GM12878 (cell line): Measurements from ENCODE around the gene TNNC2. TPM values are rescaled to one million over a fixed set of nuclear protein-coding genes. Genes with fewer than 3 reads are reported as not detected.

Source experiments
- BACH1 ChIP-seq: fragments of 450-650 bp; IDR thresholded peaks from 2 replicates; pipeline ENCODE4 v1.6.1; 2017; ENCODE audit warnings: mild to moderate bottlenecking, borderline replicate concordance
- BMI1 ChIP-seq: fragments of 450-650 bp; IDR thresholded peaks from 2 replicates; pipeline ENCODE4 v1.6.1; 2016; ENCODE audit warnings: mild to moderate bottlenecking, moderate library complexity, borderline replicate concordance
- CEBPB ChIP-seq, 2 experiments: fragments of 150-350 bp in 1 of 2; IDR thresholded peaks; 2 replicates each; pipeline ENCODE4 v1.6.1; 2012 to 2014; ENCODE audit warnings: low read depth in 2 of 2, low read length in 2 of 2, borderline replicate concordance in 1 of 2, inconsistent platforms in 1 of 2
- CEBPZ ChIP-seq: fragments of 150-350 bp; IDR thresholded peaks from 2 replicates; pipeline ENCODE4 v1.6.1; 2016; ENCODE audit warnings: low read depth, low read length
- DPF2 ChIP-seq: fragments of 450-650 bp; IDR thresholded peaks from 2 replicates; pipeline ENCODE4 v1.6.1; 2017; ENCODE audit warnings: mild to moderate bottlenecking
- FOXM1 ChIP-seq: IDR thresholded peaks from 2 replicates; pipeline ENCODE4 v1.6.1; 2012; ENCODE audit warnings: low read depth, mild to moderate bottlenecking, inconsistent platforms, low read length, moderate library complexity
- GABPA ChIP-seq: IDR thresholded peaks from 2 replicates; pipeline ENCODE4 v1.6.1; 2014; ENCODE audit warnings: antibody characterized with exemption, low read depth, mild to moderate bottlenecking, inconsistent platforms
- HDAC2 ChIP-seq: fragments of 200-600 bp; sonication (generic); IDR thresholded peaks from 2 replicates; pipeline ENCODE4 v1.6.1; 2017
- IKZF2 ChIP-seq, 2 experiments: fragments of 450-650 bp; IDR thresholded peaks; 2 replicates each; pipeline ENCODE4 v1.6.1; 2017; ENCODE audit warnings: mild to moderate bottlenecking in 2 of 2, moderate library complexity in 2 of 2
- MTA2 ChIP-seq: fragments of 450-650 bp; IDR thresholded peaks from 2 replicates; pipeline ENCODE4 v1.6.1; 2016; ENCODE audit warnings: low read depth, mild to moderate bottlenecking, moderate library complexity
- MYB ChIP-seq: fragments of 150-350 bp; IDR thresholded peaks from 2 replicates; pipeline ENCODE4 v1.6.1; 2014; ENCODE audit warnings: mild to moderate bottlenecking, low read depth, low read length, borderline replicate concordance
- RAD21 ChIP-seq: IDR thresholded peaks from 2 replicates; pipeline ENCODE4 v1.6.1; 2011; ENCODE audit warnings: mild to moderate bottlenecking, low read depth, low read length, moderate library complexity; ENCODE audit not compliant: insufficient read depth
- RCOR1 ChIP-seq: conservative IDR thresholded peaks from 2 replicates; pipeline ENCODE4 v1.6.1; 2012; ENCODE audit warnings: low read depth, low read length, improper control_type of control experiment
- SIX5 ChIP-seq: IDR thresholded peaks from 2 replicates; pipeline ENCODE4 v1.6.1; 2011; ENCODE audit warnings: mild to moderate bottlenecking, low read depth, low read length, moderate library complexity; ENCODE audit not compliant: severe bottlenecking
- SMC3 ChIP-seq: IDR thresholded peaks from 2 replicates; pipeline ENCODE4 v1.6.1; 2011; ENCODE audit warnings: low read length, improper control_type of control experiment, borderline replicate concordance
- SRF ChIP-seq, 2 experiments: IDR thresholded peaks; 2 replicates each; pipeline ENCODE4 v1.6.1; 2011; ENCODE audit warnings: low read depth in 2 of 2, low read length in 2 of 2, mild to moderate bottlenecking in 1 of 2, moderate library complexity in 1 of 2
- YBX1 ChIP-seq: fragments of 450-650 bp; IDR thresholded peaks from 2 replicates; pipeline ENCODE4 v1.6.1; 2016; ENCODE audit warnings: antibody characterized with exemption
- YY1 ChIP-seq: IDR thresholded peaks from 2 replicates; pipeline ENCODE4 v1.6.1; 2011; ENCODE audit warnings: low read depth, mild to moderate bottlenecking, low read length
- ZBTB33 ChIP-seq: fragments of 450-650 bp; IDR thresholded peaks from 2 replicates; pipeline ENCODE4 v1.6.1; 2017; ENCODE audit warnings: mild to moderate bottlenecking
- ZNF217 ChIP-seq: fragments of 450-650 bp; IDR thresholded peaks from 2 replicates; pipeline ENCODE4 v1.6.1; 2017; ENCODE audit warnings: antibody characterized with exemption, mild to moderate bottlenecking
- ZNF24 ChIP-seq: fragments of 450-650 bp; IDR thresholded peaks from 2 replicates; pipeline ENCODE4 v1.6.1; 2017; ENCODE audit warnings: antibody characterized with exemption, mild to moderate bottlenecking
- ZNF592 ChIP-seq: fragments of 450-650 bp; IDR thresholded peaks from 2 replicates; pipeline ENCODE4 v1.6.1; 2017; ENCODE audit warnings: mild to moderate bottlenecking, moderate library complexity
- polyA plus RNA-seq, 11 experiments: library from polyadenylated mRNA; depleted of rRNA in 4 of 11; unstranded in 6 of 11; stranded (reverse) in 5 of 11; fragments of >200 nt; fragmentation: Nextera tagmentation in 4 of 11; fragmentation: Illumina TruSeq in 1 of 11; extraction: Ambion mirVana in 4 of 11; extraction: Trizol in 1 of 11; gene quantifications; 1 replicate in 1 of 11; 2 replicates in 10 of 11; pipeline versions ENCODE4 v1.2.1 to v1.2.3, GENCODE V29; 2011 to 2016; ENCODE audit warnings: inconsistent platforms in 2 of 11, missing spikeins in 2 of 11, low read depth in 1 of 11
- total RNA-seq, 4 experiments: library from RNA; depleted of rRNA in 3 of 4; stranded (reverse); fragments of >200 nt in 3 of 4; fragmentation: Illumina TruSeq in 1 of 4; extraction: Trizol in 1 of 4; gene quantifications; 2 replicates each; pipeline versions ENCODE4 v1.2.1 to v1.2.3, GENCODE V29; 2013 to 2021

The TNNC2 gene
- total and polyA plus RNA-seq, 10 of the 15 experiments (the other 5 are each of a cell fraction or from before 2014, with no cell fraction given): 0.37 TPM; not detected in 9

GRCh38 chr20:45812157-45813005 is 14.7 kb downstream of the TNNC2 start, which contains the start of gene UBE2C (continued):
- TF ChIP-seq RAD21 (no peak), BMI1 (no peak), MYB (no peak), ZBTB33 (no peak), ZNF592 (no peak), YY1 (0 out of 2 replicates have a peak, but pooled peaks have one; percentile 15), RCOR1 (no peak), GABPA (no peak), FOXM1 (peak; percentile 98), ZNF24 (no peak), CEBPB (IDR thresholded peaks at IDR 0.05; ENCODE audit: borderline replicate concordance in 1 of 2, low read depth in 2 of 2, low read length in 2 of 2) (no peak), MTA2 (no peak), YBX1 (no peak), IKZF2 (IDR thresholded peaks at IDR 0.05) (no peak; a peak in 2 of 4 replicates), SRF (IDR thresholded peaks at IDR 0.05; ENCODE audit: low read depth in 2 of 2, low read length in 2 of 2) (no peak), SMC3 (no peak), DPF2 (peak; percentile 83), SIX5 (no peak), ZNF217 (no peak), BACH1 (peak; percentile 32; the same call in 1 of the 2 replicates), CEBPZ (peak; percentile 75), HDAC2 (peak; percentile 96)
